Endothelial cell (in vitro differentiated cells): Measurements from ENCODE around the gene SERPINA1. TPM values are rescaled to one million over a fixed set of nuclear protein-coding genes. Genes with fewer than 3 reads are reported as not detected.

ENCODE experiments used
- DNase-seq: peaks from one replicate; pipeline ENCODE4 v3.0.0; 2021; ENCODE audit warnings: low spot score
- H3K27ac Mint-ChIP-seq: one replicate; pipeline ENCODE4 v1.8.0; 2021; ENCODE audit warnings: mixed read lengths, inconsistent platforms; ENCODE audit not compliant: unreplicated experiment
- H3K27me3 Mint-ChIP-seq: one replicate; pipeline ENCODE4 v1.8.0; 2021; ENCODE audit warnings: mild to moderate bottlenecking, moderate library complexity, mixed read lengths, inconsistent platforms; ENCODE audit not compliant: unreplicated experiment
- H3K36me3 Mint-ChIP-seq: one replicate; pipeline ENCODE4 v1.8.0; 2021; ENCODE audit warnings: mild to moderate bottlenecking, low read depth, mixed read lengths, inconsistent platforms; ENCODE audit not compliant: unreplicated experiment
- H3K4me1 Mint-ChIP-seq: one replicate; pipeline ENCODE4 v1.8.0; 2021; ENCODE audit warnings: mild to moderate bottlenecking, mixed read lengths, inconsistent platforms; ENCODE audit not compliant: unreplicated experiment
- H3K4me3 Mint-ChIP-seq: one replicate; pipeline ENCODE4 v1.8.0; 2021; ENCODE audit warnings: mild to moderate bottlenecking, mixed read lengths, inconsistent platforms; ENCODE audit not compliant: unreplicated experiment
- H3K9me3 Mint-ChIP-seq: one replicate; pipeline ENCODE4 v1.8.0; 2021; ENCODE audit warnings: mixed read lengths, inconsistent platforms; ENCODE audit not compliant: unreplicated experiment
- total RNA-seq: library from RNA; stranded (reverse); fragmentation: NEBNext Ultra II Directional; extraction: Animal tissue kit (Norgen Biotek cat#: 25700); gene quantifications from one replicate; pipeline ENCODE4 v1.2.1, GENCODE V29; 2021; ENCODE audit not compliant: unreplicated experiment
- TF ChIP-seq, protein P1 (sequence below): fragments of 200-600 bp; sonication (generic); IDR thresholded peaks from one replicate; pipeline ENCODE4 v1.5.0; 2021; ENCODE audit warnings: antibody characterized with exemption; ENCODE audit not compliant: unreplicated experiment

Gene SERPINA1
- total RNA-seq, 1 donor from 2014 or later: not detected

DNA sequence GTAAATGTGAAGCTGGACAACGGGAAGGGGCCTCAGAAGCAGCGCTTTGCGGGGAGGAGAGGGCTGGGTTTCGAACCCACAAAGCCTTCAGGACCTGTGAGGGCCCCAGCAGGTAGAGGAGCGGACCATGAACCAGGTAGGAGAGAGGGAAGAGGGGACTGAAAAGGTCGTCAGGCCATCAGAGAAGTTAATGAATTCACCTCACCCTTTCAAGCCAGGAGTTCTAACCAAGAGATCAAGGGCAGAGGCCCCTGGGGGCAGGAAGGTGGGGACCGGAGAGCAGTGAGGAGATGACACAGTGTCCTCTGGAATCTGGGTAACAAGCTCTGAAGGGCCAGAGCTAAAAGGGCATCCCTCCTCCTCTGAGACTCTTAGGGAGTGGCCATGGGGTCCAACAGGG is 19.4 kb downstream of the SERPINA1 start:
- Mint-ChIP-seq H3K27ac (no peak overlapping the region), H3K4me1 (peaks cover 4% of the 10 kb centered on the region), H3K36me3 (no peaks in the 10 kb centered on the region), H3K9me3 (no peaks in the 10 kb centered on the region), H3K4me3 (no peak overlapping the region), H3K27me3 (peaks cover 9% of the 10 kb centered on the region)
- TF ChIP-seq, protein P1, sequence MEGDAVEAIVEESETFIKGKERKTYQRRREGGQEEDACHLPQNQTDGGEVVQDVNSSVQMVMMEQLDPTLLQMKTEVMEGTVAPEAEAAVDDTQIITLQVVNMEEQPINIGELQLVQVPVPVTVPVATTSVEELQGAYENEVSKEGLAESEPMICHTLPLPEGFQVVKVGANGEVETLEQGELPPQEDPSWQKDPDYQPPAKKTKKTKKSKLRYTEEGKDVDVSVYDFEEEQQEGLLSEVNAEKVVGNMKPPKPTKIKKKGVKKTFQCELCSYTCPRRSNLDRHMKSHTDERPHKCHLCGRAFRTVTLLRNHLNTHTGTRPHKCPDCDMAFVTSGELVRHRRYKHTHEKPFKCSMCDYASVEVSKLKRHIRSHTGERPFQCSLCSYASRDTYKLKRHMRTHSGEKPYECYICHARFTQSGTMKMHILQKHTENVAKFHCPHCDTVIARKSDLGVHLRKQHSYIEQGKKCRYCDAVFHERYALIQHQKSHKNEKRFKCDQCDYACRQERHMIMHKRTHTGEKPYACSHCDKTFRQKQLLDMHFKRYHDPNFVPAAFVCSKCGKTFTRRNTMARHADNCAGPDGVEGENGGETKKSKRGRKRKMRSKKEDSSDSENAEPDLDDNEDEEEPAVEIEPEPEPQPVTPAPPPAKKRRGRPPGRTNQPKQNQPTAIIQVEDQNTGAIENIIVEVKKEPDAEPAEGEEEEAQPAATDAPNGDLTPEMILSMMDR: no peak
- no peak for DNase-seq

DNA sequence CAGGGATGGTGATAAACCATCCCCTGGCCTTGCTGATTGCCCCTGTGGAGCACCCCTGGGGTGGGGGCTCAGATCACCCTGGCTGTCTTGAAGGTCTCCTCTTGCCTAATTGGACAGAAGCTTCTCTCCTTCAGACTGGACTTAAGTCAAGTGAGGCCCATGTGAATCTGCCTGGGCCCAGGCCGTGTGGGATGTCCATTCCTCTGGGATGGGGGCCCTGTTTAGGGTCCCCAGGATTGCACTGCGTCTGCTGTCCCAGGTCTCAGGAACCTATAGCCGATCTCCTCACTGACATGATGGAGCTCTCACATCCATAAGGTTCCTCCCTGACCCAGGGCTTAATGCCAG is 20.2 kb downstream of the SERPINA1 start:
- Mint-ChIP-seq H3K36me3 (no peaks in the 10 kb centered on the region), H3K4me1 (peaks cover 4% of the 10 kb centered on the region)
- DNase-seq: no peak

DNA sequence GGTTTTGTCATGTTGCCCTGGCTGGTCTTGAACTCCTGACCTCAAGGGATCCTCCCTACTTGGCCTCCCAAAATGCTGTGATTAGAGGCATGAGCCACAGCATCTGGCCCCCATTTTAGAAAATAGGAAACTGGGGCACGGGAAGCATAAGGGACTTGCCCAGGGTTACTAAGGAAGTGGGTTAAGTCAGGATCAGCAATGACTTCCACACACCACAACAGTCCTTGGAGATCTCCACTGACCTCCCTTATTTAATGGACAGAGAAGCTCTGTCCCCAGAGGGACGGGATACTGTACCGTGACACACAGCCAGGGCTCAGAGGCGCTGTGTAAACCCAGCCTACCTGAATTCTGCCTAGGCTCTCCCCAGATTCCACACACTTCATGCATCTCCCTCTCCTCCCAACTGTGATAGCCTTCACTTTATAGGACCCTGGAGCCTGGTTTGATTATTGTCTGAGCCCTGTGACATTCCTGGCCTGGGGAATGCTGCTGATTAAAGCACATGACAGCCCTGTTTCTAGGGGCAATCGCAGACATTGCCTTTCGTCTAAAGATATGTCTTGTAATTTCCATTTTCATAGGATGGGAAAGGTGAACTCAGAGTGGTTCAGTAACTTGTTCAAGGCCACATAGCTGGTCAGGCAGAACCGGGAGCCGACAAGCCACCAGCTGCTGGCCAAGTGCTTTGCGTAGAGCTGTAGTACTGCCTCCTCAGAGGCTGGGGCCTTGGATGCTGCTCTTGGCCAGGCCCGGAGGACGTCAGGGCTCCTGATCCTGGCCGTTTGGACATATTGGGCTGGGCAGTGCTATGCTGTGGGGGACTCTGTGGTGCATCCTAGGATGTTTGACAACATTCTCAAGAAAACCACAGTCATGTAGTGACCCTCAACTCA is 20.8 kb downstream of the SERPINA1 start:
- TF ChIP-seq, protein P1: no peak
- Mint-ChIP-seq H3K4me1 (peaks cover 4% of the 10 kb centered on the region), H3K4me3 (no peak overlapping the region), H3K36me3 (no peaks in the 10 kb centered on the region), H3K27ac (no peak overlapping the region), H3K27me3 (peaks cover 9% of the 10 kb centered on the region), H3K9me3 (no peaks in the 10 kb centered on the region)
- DNase-seq: no peak

More for the DNA sequence above, 20.2 kb downstream of the SERPINA1 start:
- Mint-ChIP-seq H3K9me3 (no peaks in the 10 kb centered on the region), H3K27me3 (peaks cover 9% of the 10 kb centered on the region), H3K4me3 (no peak overlapping the region), H3K27ac (no peak overlapping the region)
- TF ChIP-seq, protein P1: no peak

DNA sequence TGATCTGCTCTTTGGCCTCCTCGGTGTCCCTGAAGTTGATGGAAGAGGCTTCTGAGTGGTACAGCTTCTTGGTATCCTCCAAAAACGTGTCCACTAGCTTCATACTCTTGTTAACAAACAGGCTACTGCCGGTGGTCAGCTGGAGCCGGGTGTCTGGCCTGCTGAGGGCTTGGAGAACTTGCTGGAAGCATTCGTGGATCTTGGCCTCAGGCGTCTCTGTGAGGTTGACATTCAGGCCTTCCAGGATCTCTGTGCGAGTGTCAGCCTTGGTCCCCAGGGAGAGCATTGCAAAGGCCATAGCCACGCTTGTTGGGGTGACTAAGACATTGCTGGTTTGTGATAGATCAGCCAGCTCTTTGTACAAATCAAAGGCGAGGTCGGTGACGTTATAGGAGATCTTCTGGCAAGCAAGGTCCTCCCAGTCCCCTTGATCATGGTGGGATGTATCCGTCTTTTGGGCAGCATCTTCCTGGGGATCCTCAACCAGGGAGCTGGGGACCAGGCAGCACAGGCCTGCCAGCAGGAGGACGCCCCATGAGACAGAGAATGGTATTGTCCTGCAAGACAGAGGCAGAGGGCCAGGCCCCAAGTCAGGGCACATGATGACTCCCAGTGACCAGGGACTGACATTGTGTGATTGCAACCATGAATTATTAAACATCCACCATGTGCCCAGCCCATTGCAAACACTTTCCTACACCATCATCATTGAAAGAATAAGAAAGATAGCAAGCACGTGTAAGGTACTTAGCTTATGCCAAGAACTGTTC is 22.1 kb downstream of the SERPINA1 start, which contains the start of gene SERPINA2:
Gene SERPINA2 (minus strand): TSS at position 553 of the 770 bp plus-strand sequence.
- H3K9me3 Mint-ChIP-seq: no peaks in the 10 kb centered on the region
- H3K27me3 Mint-ChIP-seq: peaks cover 6% of the 10 kb centered on the region
- H3K27ac Mint-ChIP-seq: no peak within 1 kb of the TSS
- H3K36me3 Mint-ChIP-seq: no peaks in the 10 kb centered on the region
- H3K4me1 Mint-ChIP-seq: peaks cover 4% of the 10 kb centered on the region
- no peak for DNase-seq
- H3K4me3 Mint-ChIP-seq: no peak within 1 kb of the TSS
- TF ChIP-seq, protein P1: no peak

GRCh38 chr14:94365624-94366023 is 22.8 kb downstream of the SERPINA1 start:
- peaks cover 4% of the 10 kb centered on the region for H3K4me1 Mint-ChIP-seq
- no peak for DNase-seq
- H3K36me3 Mint-ChIP-seq: no peaks in the 10 kb centered on the region
- no peaks in the 10 kb centered on the region for H3K9me3 Mint-ChIP-seq
- H3K27ac Mint-ChIP-seq: no peak overlapping the region
- TF ChIP-seq, protein P1: no peak
- peaks cover 1% of the 10 kb centered on the region for H3K27me3 Mint-ChIP-seq
- no peak overlapping the region for H3K4me3 Mint-ChIP-seq
